GM21360 (cell line): ENCODE data around the gene FLII.
"Not testable (repeated sequence)": the region's sequence is repeated elsewhere in the genome, so short reads cannot be mapped to it uniquely, and the experiment has no call there.

Experiments
- ATAC-seq: cut with Tn5 transposase; IDR thresholded peaks from one replicate; pipeline ENCODE4 v1.9.1; 2021; ENCODE audit warnings: mild to moderate bottlenecking, moderate library complexity; ENCODE audit not compliant: unreplicated experiment

The FLII gene

GRCh38 chr17:18258356-18259038 is at the start of gene FLII:
TSS of gene FLII (minus strand) at chr17:18258738. CDS start at chr17:18258690, 48 bp downstream.
- ATAC-seq = no peak

- ATAC-seq = not testable (repeated sequence)
These were observed 44.7 kb upstream of the FLII start for GRCh38 chr17:18303206-18303605.

DNA sequence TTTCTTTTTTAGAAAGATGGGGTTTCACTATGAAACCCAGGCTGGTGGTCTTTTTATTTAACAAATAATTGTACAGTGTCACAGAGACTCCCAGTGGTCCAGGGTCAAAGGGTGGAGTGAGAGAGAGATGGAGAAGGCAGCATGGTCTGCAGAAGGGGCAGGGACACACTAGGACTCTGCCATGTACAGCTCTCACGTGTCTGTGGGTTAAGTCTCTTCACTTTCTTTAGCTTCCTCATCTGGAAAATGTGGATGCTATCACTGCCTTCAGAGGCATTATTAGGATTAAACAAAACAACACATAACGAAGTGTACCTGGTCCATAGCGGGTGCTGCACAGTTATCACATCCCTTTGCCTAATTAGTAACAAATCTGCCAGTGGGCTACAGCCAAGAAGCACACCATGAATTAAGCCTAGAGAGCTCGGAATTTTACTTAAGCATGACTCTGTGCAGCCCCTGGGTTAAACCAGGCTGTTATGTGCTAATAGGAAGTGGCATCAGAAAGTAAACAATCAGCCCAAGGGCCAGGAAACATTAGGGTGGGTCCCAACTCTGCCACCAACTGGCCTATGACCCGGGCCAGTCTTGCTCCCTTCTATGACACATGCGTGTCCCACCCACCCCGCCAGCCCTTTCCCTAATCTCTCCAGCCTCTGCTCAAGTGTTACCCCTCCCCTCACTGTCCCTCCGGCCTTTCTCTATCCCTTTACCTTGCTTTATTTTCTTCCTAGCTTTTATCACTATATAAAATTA is 42.4 kb upstream of the FLII start:
- ATAC-seq = no peak

DNA sequence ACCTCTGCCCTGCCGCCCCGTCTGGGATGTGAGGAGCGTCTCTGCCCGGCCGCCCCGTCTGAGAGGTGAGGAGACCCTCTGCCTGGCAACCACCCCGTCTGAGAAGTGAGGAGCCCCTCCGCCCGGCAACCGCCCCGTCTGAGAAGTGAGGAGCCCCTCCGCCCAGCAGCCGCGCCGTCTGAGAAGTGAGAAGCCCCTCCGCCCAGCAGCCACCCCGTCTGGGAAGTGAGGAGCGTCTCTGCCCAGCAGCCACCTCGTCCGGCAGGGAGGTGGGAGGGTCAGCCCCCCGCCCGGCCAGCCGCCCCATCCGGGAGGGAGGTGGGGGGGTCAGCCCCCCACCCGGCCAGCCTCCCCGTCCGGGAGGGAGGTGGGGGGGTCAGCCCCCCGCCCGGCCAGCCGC is 39.5 kb upstream of the FLII start:
- ATAC-seq = not testable (repeated sequence)

DNA sequence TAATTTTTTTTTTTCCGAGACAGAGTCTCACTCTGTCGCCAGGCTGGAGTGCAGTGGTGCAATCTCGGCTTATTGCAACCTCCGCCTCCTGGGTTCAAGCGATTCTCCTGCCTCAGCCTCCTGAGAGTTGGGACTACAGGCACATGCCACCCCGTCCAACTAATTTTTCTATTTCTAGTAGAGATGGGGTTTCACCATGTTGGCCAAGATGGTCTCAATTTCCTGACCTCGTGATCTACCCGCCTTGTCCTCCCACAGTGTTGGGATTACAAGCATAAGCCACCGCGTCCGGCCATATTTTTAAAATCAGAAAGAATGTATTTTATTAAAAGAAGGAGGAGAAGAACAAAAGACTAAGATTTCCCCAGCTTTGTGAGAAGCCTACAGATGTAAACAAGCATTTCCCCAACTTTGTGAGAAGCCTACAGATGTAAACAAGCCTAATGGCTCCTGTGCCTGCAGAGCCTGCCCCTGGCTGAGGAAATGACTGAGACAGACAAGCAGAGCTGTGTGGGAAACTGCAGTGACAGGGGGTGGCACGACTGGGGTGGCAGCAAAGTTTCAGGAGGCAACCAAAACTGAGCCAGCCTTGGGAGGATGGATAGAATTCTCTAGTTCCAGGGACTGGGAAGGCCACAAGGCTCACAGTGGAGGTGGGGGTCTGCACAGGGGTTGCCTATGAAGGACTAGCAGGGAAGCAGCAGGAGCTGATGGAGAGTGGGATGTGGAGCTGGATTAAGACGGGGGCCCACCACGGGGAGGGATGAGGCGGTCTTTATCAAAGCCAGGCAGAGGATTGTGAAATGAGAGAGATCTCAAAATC is 33.4 kb upstream of the FLII start:
- no peak for ATAC-seq

DNA sequence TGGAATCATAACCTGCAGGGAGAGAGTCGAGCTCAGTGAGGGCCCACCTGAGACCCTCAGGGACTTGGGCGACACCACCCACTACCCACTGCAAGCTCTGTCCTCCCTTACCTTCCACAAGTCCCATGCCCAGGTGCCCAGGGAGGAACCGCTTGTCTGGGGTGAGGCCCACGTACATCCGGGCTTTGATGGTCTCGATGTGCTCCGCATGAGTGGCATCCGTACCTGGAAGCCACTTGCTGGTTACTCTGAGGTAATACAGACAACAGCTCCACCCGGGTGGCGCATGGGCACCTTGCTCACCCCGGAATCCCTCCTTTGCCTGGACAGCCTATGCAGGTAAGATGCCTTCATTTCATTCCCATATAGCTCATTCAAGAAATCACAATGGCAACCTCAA is 26.8 kb upstream of the FLII start:
- no peak for ATAC-seq

GRCh38 chr17:18281788-18282187 is 23.2 kb upstream of the FLII start:
- no peak for ATAC-seq

DNA sequence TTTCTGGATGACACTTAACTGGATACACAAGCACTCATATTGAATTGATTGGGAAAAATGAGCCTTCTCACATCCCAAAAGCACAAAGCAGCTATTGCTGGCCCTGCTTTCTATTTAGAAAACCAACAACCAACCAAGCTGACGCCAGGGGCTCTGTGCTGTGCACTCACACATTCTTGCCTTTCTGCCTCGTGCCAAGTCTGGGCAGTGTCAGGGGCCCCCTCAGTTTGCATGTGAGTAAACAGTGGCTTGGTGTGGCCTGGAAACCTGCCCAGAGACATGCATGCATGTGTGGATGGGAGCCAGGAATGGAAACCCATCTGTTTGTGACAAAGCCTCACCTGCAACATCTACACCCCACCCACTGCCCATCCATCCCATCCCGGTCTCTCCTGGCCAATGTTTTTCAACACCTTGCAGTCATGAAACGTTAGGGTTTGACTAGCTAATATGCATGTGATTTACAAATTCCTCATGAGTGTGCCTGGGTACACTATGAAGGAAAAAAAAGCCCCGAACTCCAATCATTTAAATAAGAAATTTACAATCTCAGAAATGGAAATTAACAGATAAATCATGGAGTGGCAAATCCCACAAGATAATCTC is 22.3 kb upstream of the FLII start:
- no peak for ATAC-seq

GRCh38 chr17:18280249-18280648 is 21.7 kb upstream of the FLII start:
- no peak for ATAC-seq

DNA sequence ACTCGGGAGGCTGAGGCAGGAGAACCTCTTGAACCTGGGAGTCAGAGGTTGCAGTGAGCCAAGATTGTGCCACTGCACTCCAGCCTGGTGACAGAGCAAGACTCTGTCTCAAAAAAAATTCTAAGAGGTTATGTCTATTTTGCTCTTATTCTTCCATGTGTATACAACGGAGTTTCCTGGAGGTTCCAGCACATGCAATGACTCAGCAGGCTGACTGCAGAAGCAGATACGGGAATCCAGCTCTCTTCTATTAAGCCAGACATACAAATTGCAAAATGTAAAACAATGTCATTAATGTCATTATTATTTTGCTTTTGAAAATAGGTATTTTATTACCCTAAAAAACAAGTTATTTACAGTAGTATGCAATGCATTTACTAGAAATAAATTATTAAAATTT is 20.3 kb upstream of the FLII start:
- no peak for ATAC-seq

GRCh38 chr17:18277076-18277475 is 18.5 kb upstream of the FLII start:
- ATAC-seq = no peak

DNA sequence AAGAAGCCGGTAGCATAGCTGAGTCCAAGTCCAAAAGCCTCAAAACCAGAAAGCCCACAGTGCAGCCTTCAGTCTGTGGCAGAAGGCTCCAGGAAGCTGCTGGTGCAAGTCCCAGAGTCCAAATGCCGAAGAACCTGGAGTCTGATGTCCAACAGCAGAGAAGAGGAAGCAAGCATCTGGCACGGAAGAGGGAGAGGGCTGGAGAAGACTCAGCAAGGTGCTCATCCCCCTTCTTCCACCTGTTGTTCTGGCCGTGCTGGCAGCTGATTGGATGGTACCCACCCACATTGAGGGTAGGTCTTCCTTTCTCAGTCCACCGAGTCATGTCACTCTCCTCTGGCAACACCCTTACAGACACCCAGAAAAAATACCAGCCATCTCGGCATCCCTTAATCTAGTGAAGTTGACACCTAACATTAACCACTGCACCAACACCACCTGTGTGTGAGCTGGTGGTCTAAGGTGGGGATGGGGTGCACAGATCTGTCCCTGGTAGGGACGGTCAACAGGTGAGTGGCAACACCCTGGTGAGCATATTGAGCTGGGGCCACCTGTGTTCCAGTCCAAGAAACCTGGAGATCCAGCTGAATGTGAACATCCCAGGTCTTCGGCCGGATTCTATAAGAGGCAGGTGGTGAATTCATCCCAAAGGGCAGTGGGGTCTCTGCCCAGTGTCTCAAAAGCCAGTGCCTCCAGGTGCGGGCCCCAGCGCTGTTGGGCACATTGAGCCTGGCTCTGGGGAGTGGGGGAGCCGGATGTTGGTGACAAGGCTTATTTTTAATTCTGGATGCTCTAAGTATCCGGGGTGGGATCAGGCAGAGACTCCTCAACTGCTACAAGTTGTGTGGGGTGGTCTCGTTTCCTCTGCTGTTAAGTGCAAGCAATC is 11.8 kb upstream of the FLII start:
- ATAC-seq = no peak

GRCh38 chr17:18267927-18268711 is 9.6 kb upstream of the FLII start:
- ATAC-seq = no peak

DNA sequence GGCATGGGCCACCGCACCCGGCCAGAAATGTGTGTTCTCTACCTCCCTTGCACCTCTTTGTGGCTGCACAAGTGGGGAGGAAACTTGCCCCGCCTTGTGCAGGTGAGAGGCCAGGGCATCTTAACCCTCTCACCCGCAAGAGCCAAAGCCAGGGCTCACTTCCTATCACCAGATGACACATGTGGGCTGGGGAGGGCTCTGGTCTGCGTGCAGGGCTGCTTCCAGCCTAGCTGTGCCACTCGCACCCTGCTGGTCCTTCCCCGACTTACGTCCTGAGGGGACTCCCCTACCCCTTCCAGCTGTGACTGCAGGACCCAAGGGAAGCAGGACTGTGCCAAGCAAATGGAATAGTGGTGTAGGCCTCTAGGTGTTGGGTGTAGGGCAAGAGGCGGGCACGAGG is 8.8 kb upstream of the FLII start:
- no peak for ATAC-seq

DNA sequence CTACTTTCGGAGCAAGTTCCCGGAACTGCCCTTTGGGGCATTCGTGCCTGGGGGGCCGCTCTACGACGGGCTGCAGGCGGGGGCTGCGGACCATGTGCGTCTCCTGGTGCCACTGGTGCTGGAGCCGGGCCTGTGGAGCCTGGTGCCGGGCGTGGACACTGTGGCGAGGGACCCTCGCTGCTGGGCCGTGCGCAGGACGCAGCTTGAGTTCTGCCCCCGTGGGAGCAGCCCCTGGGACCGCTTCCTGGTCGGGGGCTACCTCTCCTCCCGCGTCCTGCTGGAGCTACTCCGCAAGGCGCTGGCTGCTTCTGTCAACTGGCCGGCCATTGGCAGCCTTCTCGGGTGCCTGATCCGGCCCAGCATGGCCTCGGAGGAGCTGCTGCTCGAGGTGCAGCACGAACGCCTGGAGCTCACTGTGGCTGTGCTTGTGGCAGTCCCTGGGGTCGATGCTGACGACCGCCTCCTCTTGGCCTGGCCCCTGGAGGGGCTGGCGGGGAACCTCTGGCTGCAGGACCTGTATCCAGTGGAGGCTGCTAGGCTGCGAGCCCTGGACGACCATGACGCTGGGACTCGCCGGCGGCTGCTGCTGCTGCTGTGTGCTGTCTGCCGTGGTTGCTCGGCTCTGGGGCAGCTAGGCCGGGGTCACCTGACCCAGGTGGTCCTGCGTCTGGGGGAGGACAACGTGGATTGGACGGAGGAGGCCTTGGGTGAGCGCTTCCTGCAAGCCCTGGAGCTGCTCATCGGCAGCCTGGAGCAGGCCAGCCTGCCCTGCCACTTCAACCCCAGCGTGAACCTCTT is 5.5 kb upstream of the FLII start:
- no peak for ATAC-seq

- ATAC-seq = no peak
These were observed 4.1 kb upstream of the FLII start for GRCh38 chr17:18262641-18263040.

DNA sequence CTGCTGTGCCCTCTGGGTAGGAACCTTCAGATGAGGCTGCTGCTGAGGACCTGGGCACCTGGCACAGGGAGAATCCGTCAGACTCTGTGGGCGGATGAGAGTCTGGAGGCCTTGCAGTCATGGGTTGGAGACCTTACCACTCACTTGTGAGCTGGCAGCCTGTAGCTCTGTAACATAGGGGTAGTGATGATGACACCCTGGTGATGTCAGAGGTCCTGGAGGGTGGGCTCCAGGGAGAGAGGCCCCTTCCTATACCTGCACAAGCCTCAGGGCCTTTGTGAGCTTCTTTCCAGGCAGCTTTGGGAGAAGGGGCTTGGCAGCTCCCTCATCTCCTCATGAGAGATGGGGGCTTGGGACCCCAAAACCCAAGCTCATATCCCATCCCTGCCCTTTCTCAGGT is 3.6 kb upstream of the FLII start:
- no peak for ATAC-seq

GRCh38 chr17:18261659-18262058 is 3.1 kb upstream of the FLII start:
- no peak for ATAC-seq

DNA sequence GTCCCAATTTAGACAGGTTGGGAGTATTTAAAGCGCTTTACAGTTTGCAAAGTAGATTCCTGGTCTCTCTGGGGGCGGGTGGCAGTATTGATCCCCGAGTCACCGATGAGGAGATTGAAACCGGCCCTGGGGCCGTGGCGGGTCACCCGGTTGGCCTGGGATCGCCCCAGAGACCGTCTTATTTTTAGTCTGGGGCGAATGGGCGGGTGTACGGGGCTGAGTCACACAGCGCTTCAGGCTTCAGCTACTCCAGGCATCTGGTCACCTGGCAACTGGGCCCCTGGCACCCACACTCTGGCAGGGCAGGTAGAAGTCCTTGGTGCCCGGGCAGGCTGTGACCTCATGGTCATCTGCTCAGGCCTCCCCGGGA is 2.6 kb upstream of the FLII start:
- no peak for ATAC-seq
